HepG2 (cell line): ENCODE results near the gene OSM. TPM values are rescaled to one million over a fixed set of nuclear protein-coding genes. Genes with fewer than 3 reads are reported as not detected.
A peak's percentile ranks its signal among the peaks of the same experiment; 100 is the strongest.

Source experiments
- ATAC-seq: fragments of 200-7000 bp; cut with Tn5 transposase; 3 replicates; pipeline ENCODE4 v1.9.1; 2020; ENCODE audit warnings: mild to moderate bottlenecking, moderate library complexity
- BruUV-seq: library from RNA; stranded (reverse); fragments of 400-500 nt; replicated peaks from 2 replicates; lab custom pipeline; 2021; lab: Mats Ljungman, UMichigan
- CTCF ChIA-PET: fragments of 300-600 bp; formaldehyde crosslinking; extraction: SDS; loops from one replicate; lab custom pipeline; 2021; ENCODE audit warnings: low total read pairs, inconsistent platforms, low intra/inter-chr PET ratio; lab: Yijun Ruan, JAX
- POLR2A ChIA-PET: fragments of 350-600 bp; sonication (Branson Sonifier 250); formaldehyde crosslinking; loops from one replicate; lab custom pipeline; 2020; ENCODE audit warnings: antibody characterized with exemption, inconsistent platforms; lab: Yijun Ruan, JAX
- DNase-seq: peaks from one replicate; pipeline ENCODE4 v3.0.0-alpha.2; 2015; ENCODE audit warnings: low spot score
- FAIRE-seq: peaks from 3 replicates; lab custom pipeline; 2011; peaks lifted over from hg19 to GRCh38; lab: Jason Lieb, UNC
- H2AFZ ChIP-seq: one replicate; pipeline ENCODE4 v1.6.1; 2011; ENCODE audit warnings: low read length, inconsistent platforms
- H3K27ac ChIP-seq: fragments of 300-600 bp; 3 replicates; pipeline ENCODE4 v1.8.0; 2011; ENCODE audit warnings: mixed run types, mild to moderate bottlenecking, mixed read lengths, low read length, inconsistent platforms; ENCODE audit not compliant: insufficient read depth; ENCODE audit errors: extremely low read length
- H3K27me3 ChIP-seq, 2 experiments: fragments of 200-600 bp in 1 of 2; 2 replicates in 1 of 2; 3 replicates in 1 of 2; pipeline versions ENCODE4 v1.6.0 to v1.8.0; 2011; ENCODE audit warnings: low read length in 2 of 2, mild to moderate bottlenecking in 2 of 2, moderate library complexity in 2 of 2, inconsistent platforms in 1 of 2; ENCODE audit not compliant: insufficient read depth in 2 of 2, control insufficient read depth in 1 of 2
- H3K36me3 ChIP-seq, 2 experiments: fragments of 200-600 bp in 1 of 2; replicated peaks in 1 of 2; 2 replicates in 1 of 2; 3 replicates in 1 of 2; pipeline versions ENCODE4 v1.5.1 to v1.8.0; 2011; ENCODE audit warnings: low read length in 2 of 2, inconsistent platforms in 1 of 2; ENCODE audit not compliant: insufficient read depth in 2 of 2, control insufficient read depth in 1 of 2
- H3K4me1 ChIP-seq: 2 replicates; pipeline ENCODE4 v1.5.1; 2012; ENCODE audit warnings: low read length, inconsistent platforms; ENCODE audit not compliant: insufficient read depth
- H3K4me2 ChIP-seq: 2 replicates; pipeline ENCODE4 v1.6.0; 2011; ENCODE audit warnings: low read depth, low read length, inconsistent platforms
- H3K4me3 ChIP-seq, 3 experiments: fragments of 200-600 bp in 1 of 3; sonication (generic), shearing (Covaris generic) in 1 of 3; replicated peaks in 1 of 3; 2 replicates each; pipeline ENCODE4 v1.5.1; 2011 to 2016; ENCODE audit warnings: low read length in 3 of 3, inconsistent platforms in 2 of 3, low read depth in 2 of 3, mild to moderate bottlenecking in 2 of 3, control low read depth in 1 of 3, mixed read lengths in 1 of 3; ENCODE audit not compliant: insufficient read depth in 1 of 3
- H3K79me2 ChIP-seq: one replicate; pipeline ENCODE4 v1.6.1; 2011; ENCODE audit warnings: low read length, inconsistent platforms; ENCODE audit not compliant: insufficient read depth
- H3K9ac ChIP-seq: 2 replicates; pipeline ENCODE4 v1.6.0; 2011; ENCODE audit warnings: mild to moderate bottlenecking, low read depth, low read length, inconsistent platforms; ENCODE audit not compliant: insufficient read depth
- H3K9me3 ChIP-seq: 2 replicates; pipeline ENCODE4 v1.5.1; 2012; ENCODE audit warnings: mild to moderate bottlenecking, low read length
- H4K20me1 ChIP-seq: 2 replicates; pipeline ENCODE4 v1.6.0; 2011; ENCODE audit warnings: inconsistent platforms, mild to moderate bottlenecking, low read length, moderate library complexity; ENCODE audit not compliant: insufficient read depth
- JUN ChIP-seq: sonication (generic); formaldehyde crosslinking; IDR thresholded peaks from 2 replicates; pipeline ENCODE4 v1.4.0; 2020; ENCODE audit warnings: mild to moderate bottlenecking, missing genetic modification reagents
- KAT2B ChIP-seq: fragments of 150-350 bp; IDR thresholded peaks from 2 replicates; pipeline ENCODE4 v1.6.1; 2014; ENCODE audit warnings: low read depth, low read length, borderline replicate concordance
- TEAD3 ChIP-seq: optimal IDR thresholded peaks from 2 replicates; pipeline ENCODE3; 2016; ENCODE audit warnings: borderline replicate concordance
- USF2 ChIP-seq, 2 experiments: sonication (generic) in 1 of 2; formaldehyde crosslinking in 1 of 2; IDR thresholded peaks; 2 replicates each; pipeline versions ENCODE4 v1.5.1 to v1.6.1; 2011 to 2020; ENCODE audit warnings: borderline replicate concordance in 1 of 2, low read depth in 1 of 2, low read length in 1 of 2, mild to moderate bottlenecking in 1 of 2, missing genetic modification reagents in 1 of 2, moderate library complexity in 1 of 2
- ZNF10 ChIP-seq: sonication (generic); formaldehyde crosslinking; IDR thresholded peaks from 2 replicates; pipeline ENCODE4 v1.4.0; 2020; ENCODE audit warnings: mild to moderate bottlenecking, low read depth, missing genetic modification reagents, borderline replicate concordance
- ZSCAN30 ChIP-seq: sonication (generic); formaldehyde crosslinking; IDR thresholded peaks from 2 replicates; pipeline ENCODE4 v1.5.0; 2020; ENCODE audit warnings: mild to moderate bottlenecking, missing genetic modification reagents
- WGBS: methylation state at CpG from one replicate; pipeline ENCODE4 v1.1.6; 2017; ENCODE audit warnings: low lambda C conversion rate; 5-methylcytosine and 5-hydroxymethylcytosine counted together
- in situ Hi-C: cut with HindIII; loops from 2 replicates; pipeline ENCODE4 v1.10.0; 2017; ENCODE audit warnings: low pct_unique_long_range_greater_than_20kb; ENCODE audit not compliant: extremely low pct_ligation_motif_present
- intact Hi-C: fragments of 100-400 bp; cut with micrococcal nuclease; formaldehyde crosslinking; loops from one replicate; pipeline ENCODE4 v1.10.0; 2022; ENCODE audit not compliant: unreplicated experiment
- polyA plus RNA-seq, 8 experiments: library from polyadenylated mRNA; depleted of rRNA in 3 of 8; stranded (reverse) in 7 of 8; unstranded in 1 of 8; fragments of >200 nt; fragmentation: Illumina TruSeq in 4 of 8; extraction: Trizol in 4 of 8; gene quantifications; 2 replicates each; pipeline versions ENCODE4 v1.2.1 to v1.2.3, GENCODE V29; 2011 to 2016; ENCODE audit warnings: low read depth in 4 of 8, missing spikeins in 1 of 8, mixed read lengths in 1 of 8; ENCODE audit not compliant: insufficient read depth in 1 of 8
- total RNA-seq, 5 experiments: library from RNA; depleted of rRNA; stranded (reverse); fragments of >200 nt; fragmentation: Illumina TruSeq; extraction: Trizol; gene quantifications; 2 replicates each; pipeline ENCODE4 v1.2.3, GENCODE V29; 2016; ENCODE audit warnings: low read depth in 1 of 5

Gene OSM
- total and polyA plus RNA-seq, 2 of the 13 experiments (the other 11 are each of a cell fraction or from before 2014, with no cell fraction given): not detected

- Histone ChIP-seq H2AFZ (no peak overlapping the region), H3K9me3 (no peaks in the 10 kb centered on the region), H3K27ac (no peak overlapping the region), H3K27me3 (peaks cover 0 to 21% of the 10 kb centered on the region in 2 experiments; a peak in 3 of 5 replicates), H3K4me1 (peaks cover 45% of the 10 kb centered on the region), H3K4me2 (no peak overlapping the region), H3K4me3 (no peak overlapping the region), H3K79me2 (no peaks in the 10 kb centered on the region), H3K9ac (no peak overlapping the region), H3K36me3 (no peaks in the 10 kb centered on the region), H4K20me1 (no peaks in the 10 kb centered on the region)
- CTCF ChIA-PET: no interaction called here
- ATAC-seq (no peak), FAIRE-seq (no peak), DNase-seq (no peak)
- no peak for TF ChIP-seq JUN (CRISPR knock-in tag)
- TF ChIP-seq ZSCAN30 (CRISPR knock-in tag): no peak
- TF ChIP-seq TEAD3 (CRISPR knock-in tag): peak; percentile 60
- TF ChIP-seq USF2 (IDR thresholded peaks at IDR 0.05; ENCODE audit: low read depth, low read length): 0 out of 2 replicates have a peak, but pooled peaks have one; percentile 23
- TF ChIP-seq USF2 (CRISPR knock-in tag; IDR thresholded peaks at IDR 0.05; ENCODE audit: borderline replicate concordance): no peak
- TF ChIP-seq KAT2B: no peak
- TF ChIP-seq ZNF10 (CRISPR knock-in tag): no peak
- WGBS: 88% methylated on average over 8 of the region's 8 CpGs
- intact Hi-C loops (no loop called here), in situ Hi-C loops (no loop called here)
- POLR2A ChIA-PET: no interaction called here
- BruUV-seq: no TSS peak
Observed at GRCh38 chr22:30219049-30219654, 47.5 kb downstream of the OSM start.
